CD4-positive, alpha-beta T cell treated with Interleukin-1 beta for 1 hour (primary cell): ENCODE data around the gene EXOC3L1.
A peak's percentile ranks its signal among the peaks of the same experiment; 100 is the strongest.

ENCODE experiments used
- DNase-seq, 2 donors: peaks; one replicate each; pipeline ENCODE4 v3.0.0-alpha.2; 2020 to 2022

The EXOC3L1 gene

DNA sequence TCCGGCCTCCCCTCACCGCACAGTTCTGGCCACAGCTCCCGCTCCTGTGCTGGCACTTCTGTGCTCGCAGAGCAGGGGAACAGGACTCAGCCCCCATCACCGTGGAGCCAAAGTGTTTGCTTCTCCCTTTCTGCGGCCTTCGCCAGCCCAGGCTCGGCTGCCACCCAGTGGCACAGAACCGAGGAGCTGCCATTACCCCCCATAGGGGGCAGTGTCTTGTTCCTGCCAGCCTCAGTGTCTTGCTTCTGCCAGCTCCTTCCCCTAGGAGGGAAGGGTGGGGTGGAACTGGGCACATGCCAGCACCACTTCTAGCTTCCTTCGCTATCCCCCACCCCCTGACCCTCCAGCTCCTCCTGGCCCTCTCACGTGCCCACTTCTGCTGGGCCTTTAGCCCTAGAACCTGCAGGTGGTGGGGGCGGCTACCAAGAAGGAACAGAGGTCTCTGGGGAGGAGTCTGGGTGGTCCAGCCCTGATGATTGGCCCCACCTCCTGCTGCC lies 8.3 kb upstream of the EXOC3L1 start:
- DNase-seq, result peak; percentile 36 to 37

DNA sequence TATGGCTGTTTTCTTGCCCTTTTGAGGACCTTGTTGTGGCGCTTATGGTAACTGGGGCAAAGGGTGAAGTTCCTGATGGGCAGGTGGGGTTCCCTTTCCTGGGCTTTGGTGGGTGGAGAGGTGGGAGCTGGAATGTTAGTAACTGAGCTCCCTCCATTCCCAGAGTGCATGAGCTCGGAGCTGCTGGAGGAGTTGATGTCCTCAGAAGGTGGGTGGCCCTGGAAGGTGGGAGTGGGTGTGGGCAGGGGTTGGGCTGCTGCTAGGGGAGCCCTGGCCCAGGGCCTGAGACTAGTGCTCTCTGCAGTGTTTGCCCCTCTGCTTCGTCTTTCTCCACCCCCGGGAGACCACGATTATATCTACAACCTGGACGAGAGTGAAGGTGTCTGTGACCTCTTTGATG lies 7.8 kb upstream of the EXOC3L1 start:
- no peak for DNase-seq

DNA sequence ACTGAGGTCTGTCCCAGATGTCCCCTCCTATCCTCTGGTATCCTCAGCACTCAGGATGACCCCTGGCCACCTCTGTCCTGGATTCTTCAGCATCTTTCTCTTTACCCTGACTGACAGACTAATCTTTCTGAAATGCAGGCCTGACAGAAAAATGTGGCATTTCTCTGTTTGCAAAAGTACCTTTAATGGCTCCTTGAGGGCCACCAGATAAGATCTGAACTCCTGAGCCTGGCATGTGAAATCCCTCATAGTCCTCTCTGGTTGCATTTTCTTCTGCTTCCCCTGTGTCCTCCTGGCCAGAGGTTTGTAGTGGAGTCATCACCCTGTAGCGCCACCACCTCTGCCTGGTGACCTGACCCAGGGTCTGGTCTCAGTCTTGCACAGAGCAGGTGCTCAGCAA lies 6.9 kb upstream of the EXOC3L1 start:
- no peak for DNase-seq

DNA sequence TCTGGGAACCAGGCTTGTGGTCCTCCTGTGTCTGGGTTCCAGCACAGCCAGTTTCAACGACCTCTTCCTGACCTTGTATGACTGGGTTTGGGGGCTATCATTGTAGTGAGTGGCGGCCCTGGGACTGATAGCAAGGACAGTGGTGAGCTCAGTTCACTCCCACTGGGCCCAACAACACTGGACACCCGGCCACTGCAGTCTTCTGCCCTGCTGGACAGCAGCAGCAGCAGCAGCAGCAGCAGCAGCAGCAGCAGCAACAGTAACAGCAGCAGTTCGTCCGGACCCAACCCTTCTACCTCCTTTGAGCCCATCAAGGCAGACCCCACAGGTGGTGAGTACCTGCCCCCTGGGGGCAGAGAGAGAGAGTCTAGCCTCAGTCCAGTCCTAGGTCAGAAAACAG lies 5.7 kb upstream of the EXOC3L1 start:
- no peak for DNase-seq

DNA sequence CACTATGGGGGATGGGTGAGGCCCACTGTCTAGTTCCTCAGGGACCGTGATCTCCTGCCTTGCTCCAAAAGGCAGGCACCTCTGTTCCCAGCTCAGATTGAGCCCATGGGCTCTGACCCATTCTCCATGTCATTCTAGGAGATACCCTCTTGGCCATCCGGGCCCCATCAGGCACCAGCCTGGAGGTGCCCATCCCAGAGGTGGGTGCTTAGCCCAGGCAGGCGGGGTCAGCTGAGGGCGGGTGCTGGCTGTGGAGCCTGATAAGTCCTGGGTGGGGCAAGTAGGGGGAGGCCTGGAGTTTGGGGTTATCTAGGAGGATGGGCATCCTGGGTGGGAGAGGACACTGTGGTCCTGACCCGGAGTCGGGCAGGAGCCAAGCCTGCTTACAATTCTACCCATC lies 4.3 kb upstream of the EXOC3L1 start:
- no peak for DNase-seq

DNA sequence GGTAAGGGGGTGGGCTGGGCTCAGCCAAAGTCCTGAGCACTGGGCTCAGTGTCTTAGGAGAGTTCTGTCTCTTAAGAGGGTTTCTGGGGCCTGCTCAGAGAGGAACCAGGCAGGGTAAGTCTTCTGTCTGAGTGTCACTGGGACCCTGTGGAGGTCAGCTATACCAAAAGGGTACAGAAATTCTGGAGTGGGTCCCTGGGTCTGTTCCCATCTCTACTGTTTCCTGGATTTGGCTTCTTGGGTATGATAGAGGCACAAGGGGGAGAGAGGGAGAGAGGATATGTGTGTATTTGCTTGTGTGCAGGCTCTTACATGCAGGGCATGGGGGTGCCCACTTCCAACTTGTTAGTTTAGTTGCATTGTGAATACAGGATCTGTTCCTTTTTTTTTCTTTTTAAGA lies 3.6 kb upstream of the EXOC3L1 start:
- no peak for DNase-seq

DNA sequence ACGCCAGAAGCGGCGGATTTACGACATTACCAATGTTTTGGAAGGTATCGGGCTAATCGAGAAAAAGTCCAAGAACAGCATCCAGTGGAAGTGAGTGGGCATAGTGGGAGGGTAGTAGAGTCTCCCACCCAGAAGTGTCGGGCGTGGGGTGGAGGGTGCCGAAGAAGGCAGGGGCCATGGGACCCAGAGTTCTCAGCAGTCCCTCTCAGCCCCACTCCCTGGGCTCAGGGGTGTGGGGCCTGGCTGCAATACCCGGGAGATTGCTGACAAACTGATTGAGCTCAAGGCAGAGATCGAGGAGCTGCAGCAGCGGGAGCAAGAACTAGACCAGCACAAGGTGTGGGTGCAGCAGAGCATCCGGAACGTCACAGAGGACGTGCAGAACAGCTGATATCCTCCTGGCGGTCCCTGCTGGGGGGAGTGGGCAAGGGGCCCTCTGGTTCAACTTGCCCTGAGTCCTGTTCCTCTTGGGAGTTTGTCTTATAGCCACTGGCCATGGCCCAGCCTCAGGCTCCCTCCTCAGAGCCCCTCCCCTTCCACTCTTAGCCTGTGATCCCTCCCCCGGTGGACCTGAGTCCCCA lies 2.9 kb upstream of the EXOC3L1 start:
- DNase-seq, result no peak

DNA sequence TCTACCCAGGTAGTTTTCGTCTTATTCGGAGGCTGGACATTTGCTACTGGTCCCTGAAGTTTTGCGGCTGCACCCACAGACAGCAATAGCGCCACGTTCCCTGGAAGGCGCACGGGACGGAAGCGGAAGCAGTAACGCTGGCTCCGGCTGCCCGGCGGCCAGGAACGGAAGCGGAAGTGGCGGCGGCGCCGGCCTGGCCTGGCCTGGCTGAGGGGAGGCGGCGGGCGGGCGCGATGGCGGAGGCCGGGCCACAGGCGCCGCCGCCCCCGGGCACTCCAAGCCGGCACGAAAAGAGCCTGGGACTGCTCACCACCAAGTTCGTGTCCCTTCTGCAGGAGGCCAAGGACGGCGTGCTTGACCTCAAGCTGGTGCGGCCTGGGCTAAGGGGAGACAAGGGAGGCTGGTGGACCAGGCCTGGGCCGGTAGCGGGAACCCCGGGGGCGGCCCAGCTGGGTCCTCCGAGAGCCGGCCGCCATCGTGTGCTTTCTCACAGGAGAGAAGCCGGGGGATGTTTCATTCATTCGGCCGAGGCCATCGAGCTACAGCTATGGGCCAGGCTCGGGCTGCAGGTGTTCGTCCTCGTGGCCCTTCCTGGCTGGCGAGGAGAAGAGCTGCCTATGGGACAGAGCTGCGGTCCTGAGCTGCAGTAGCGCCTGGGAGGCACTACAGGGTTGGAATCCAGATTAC lies 2.2 kb upstream of the EXOC3L1 start, which contains the start of gene E2F4:
Gene E2F4 (plus strand): TSS at position 161 of the 687 bp plus-strand sequence. CDS start 73 bp downstream, at position 234.
- peak; percentile 87 to 88 for DNase-seq

DNA sequence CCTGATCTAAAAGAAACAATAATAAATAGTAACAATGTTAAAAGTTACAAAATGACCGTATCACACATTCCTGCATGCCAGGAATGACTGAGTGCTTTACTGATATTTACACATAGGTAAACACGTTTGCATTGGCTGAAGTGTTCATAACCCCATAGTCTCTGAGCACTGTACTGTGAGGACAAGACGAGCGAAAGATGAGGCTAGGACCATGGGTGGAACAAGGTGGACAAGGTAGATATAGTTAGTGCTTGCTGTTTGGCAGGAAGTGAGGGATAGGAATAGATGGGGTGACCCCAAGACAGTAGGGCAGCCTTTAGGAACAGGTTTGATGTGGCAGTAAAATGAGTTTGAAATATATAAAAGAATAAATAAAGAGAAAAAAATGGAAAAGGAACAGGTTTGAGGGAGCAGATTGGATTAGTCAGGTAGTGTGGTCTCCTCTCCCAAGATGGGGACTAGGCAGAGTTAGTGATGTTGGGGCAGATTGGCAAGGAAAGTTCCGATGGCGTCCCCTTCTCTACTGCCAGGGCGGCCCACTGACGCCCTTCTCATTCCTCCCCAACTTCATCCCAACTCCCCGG lies 1.6 kb upstream of the EXOC3L1 start:
- no peak for DNase-seq

DNA sequence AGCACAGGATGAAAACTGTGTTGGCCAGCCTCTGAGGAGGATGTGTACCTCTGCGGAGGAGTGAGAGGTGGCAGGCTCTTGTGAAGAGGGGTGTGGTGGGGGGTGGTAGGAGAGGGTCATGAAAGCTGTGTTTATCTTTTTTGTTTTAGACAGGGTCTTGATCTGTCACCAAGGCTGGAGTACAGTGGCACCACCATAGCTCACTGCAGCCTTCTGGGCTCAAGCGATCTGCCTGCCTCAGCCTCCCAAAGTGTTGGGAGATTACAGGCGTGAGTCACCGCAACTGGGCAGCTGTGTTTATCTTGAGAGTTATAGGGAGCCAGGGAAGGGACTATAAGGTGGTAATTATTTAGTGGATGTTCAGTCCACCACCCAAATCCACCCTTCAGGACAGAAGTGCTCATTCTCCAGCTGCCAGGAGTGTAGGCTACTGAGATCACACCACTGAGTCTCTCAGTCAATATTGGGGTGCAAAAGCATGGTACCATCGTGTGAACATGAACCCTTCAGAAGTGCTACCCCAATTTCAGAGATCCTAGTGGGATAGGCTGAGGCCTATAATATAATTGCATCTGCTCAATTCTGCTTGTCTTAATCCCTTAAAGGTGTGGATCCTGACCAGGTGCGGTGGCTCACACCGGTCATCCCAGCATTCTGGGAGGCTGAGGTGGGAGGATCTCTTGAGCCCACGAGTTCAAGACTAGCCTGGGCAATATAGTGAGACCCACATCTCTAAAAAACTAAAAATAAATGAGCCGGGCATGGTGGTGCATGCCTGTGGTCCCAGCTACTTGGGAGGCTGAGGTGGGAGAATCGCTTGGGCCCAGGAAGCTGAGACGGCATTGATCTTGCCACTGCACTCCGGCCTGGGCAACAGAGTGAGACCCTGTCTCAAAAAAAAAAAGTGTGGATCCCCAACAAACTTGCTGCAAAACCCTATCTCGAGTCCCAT lies 788 bp upstream of the EXOC3L1 start:
- no peak for DNase-seq

DNA sequence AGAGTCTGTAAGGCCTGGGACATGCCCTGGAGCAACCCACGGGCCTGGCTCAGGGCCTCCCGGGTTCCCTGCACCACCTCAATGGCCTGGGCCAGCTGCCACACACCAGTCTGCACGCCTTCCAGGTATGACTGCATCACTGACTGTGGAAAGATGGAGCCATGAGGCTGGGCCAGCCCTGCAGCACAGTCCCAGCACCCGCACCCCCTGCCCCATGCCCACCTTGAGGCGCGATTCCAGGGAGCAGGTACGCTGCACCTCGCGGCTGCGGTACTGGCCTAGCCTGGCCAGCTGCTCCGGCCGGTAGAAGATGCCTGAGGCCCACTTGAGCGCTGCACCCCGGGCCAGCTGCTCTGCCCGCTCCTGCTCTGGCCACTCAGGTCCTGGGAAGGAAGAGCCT lies 1.1 kb downstream of the EXOC3L1 start:
- no peak for DNase-seq

DNA sequence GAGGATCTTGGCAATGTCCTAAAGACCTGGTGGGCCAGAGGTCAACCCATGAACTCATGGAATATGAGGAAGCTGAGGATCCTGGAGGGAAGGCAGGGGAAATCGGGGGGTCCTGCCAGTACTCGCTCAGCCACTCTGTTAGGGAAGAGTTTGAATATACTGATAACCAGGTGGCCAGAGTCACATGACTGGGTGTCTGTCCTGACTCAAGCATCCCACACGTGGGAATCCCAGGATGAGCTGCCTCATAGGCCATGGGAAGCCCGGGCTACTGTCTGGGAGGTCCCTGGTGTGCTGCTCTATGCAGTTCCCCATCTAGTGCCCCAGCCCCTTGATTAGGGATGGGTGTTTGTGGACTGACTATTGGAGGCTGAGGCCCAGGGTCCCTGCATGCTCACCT lies 1.6 kb downstream of the EXOC3L1 start:
- DNase-seq, result no peak

DNA sequence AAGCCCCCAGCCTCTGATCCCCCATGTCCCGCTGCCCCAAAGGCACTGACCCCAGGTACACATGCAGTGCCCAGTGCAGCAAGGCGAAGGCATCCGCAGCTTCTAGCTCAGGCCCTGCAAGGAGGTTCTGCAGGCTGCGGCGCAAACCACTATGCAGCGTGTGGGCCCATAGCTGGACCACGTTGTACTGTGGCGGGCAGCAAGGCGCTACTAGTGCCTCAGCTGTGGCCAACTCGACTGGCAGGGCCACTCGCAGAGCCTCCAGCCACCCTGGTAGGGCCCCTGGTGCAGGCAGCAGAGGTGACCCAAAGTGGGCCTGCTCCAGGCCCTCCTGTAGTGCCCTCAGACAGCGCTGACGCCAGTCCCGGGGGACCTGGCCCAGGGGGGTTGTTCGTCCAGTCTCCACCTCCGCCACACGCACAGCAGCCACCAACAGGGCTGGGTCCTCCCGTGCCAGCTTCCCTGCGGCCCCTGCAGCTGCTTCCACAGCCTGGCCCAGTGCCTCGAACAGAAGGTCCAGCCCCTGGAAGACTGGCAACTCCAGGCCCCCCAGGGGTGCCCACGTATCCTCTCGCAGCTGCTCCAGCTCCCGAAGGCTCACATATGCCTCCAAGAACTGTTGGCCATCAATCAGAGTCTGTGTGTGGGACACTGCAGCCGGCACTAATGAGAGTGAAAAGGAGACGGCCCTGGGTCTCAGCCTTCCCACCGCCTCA lies 2.6 kb downstream of the EXOC3L1 start:
- no peak for DNase-seq

DNA sequence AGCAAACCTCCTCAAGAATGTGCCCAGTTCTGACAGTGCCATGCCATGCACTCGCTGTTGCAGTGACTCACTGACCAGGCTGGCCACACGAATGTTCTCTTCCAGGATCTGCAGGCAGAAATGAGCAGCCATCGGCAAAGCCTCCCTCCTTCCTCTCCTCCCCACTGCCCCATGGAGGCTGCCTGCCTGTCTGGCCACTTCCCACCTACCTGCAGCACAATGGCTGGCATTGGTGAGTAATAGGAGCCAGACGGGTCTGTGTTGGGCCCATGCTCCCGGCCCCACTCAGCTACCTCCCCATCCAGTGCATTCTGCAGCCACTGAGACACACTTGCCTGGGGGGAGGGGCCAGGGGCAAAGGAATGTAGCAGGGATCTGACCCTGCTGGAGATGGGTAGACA lies 3.4 kb downstream of the EXOC3L1 start:
- no peak for DNase-seq

DNA sequence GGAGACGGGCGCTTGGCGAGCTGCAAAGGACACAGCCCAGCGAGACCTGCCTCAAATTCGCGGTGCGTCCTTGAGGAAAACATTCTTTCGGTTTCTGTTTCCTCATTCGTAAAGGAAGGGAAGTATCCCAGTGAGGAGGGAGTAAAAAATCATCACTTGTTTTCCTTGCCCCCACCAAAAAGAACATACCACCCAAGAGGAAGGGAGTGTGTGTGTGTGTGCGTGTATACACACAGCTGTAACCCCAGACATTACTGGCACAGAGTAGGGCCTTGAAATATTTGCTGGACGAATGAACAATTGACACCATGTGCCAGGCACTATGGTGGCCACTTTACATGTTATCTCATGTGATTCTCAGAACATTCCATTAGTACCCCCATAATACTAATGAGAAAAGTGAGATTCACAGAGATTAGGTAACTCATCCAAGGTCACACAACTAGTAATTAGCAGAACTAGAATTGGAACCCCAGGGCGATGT lies 4.2 kb downstream of the EXOC3L1 start:
- DNase-seq, result no peak

DNA sequence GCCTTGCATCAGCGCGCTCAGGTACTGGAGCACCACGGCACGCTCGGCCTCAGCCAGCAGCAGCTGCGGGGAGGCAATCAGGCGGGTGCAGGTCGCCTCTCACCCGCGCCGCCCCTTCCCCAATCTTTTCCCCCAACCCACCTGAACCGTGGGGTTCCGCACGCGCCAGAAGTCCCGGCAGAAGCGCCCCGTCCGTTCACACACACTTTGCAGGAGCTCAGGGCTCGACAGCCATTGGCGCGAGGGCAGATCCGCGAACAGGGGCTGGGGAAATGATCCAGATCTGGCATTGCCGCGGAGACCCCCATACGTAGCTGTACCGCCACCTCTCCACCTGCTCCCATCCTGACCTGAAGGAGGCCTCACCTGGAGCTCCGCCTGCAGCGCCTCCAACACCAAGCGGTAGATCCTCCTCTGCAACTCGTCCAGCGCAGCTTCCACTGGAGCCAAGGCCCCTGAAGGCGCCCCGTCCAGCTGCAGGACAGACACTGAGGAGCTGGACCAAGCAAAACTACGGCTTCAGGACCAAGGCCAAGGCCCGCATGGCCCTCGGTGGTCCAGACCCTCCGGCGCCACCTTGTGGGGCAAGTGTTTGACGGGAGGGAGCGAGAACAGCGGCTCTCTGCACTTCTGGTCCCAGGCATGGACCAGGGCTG lies 4.8 kb downstream of the EXOC3L1 start:
- peak; percentile 84 for DNase-seq

DNA sequence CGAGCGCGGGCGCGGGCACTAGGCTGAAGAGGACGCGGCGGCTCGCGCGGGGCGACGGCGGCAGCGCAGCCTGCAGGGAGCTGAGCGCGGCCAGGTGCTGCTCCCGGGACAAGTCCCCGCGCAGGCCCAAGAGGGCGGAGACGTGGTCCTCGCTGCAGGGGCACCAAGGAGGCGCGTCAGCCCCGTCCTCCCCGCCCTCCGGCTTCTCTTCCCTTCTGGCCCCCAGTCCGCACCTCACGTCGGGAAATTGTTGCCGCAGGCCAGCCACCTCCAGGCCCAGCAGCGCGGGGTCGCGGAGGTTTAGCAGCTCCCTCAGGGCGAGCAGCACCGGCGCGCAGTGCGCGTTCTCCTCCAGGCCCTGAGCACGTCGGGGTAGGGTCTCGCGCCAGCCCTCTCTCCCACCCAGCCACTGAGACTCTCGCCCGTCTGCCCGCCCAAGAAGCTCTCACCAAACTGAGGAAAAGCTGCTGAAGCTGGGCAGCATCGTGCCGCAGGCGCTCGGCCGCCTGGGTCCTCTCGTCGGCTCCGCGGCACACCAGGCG lies 5.4 kb downstream of the EXOC3L1 start:
- no peak for DNase-seq

DNA sequence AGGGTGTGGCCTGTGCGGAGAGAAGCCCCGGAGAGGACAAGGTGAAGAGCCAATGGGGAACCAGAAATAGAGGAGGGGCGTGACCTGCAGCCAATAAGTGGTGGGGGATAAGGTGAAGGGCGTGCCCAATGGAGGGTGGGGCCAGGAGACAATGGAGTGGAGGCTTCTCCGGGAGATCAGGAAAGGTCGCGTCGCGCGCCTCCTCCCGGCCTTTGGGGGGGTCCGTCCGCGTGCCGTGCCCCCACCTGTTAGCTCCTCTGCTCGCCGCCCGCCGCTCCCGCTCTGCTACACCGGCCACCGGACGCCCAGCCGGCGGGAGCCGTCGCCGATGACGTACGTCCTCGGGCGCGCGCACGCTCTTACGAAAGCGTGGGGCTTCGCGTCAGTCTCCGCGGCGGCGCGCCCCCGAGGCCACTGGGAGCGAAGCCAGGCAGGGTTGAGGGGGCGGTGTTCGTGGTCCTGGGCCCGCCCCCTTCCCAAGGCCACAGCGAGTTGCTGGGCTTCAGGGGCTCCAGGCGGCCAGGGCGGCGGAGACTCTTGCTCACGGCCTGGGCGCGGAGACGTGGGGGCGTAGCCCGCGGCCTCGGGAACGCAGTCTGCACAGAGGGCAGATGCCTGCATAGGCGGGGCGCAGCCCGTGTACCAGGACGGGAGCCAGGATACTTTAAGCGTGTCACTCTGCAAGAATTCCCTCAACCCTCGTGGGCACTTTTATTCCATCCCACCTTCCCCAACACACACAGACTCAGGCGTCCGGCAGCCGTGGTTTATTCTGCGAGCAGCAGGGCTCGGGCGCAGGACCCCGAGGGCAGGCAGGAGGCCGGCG lies 6.1 kb downstream of the EXOC3L1 start, which contains the start of gene MATCAP1:
Gene MATCAP1 (minus strand): TSS at position 337 of the 826 bp plus-strand sequence. CDS start 3,353 bp downstream, outside the sequence.
- DNase-seq, result peak; percentile 97

DNA sequence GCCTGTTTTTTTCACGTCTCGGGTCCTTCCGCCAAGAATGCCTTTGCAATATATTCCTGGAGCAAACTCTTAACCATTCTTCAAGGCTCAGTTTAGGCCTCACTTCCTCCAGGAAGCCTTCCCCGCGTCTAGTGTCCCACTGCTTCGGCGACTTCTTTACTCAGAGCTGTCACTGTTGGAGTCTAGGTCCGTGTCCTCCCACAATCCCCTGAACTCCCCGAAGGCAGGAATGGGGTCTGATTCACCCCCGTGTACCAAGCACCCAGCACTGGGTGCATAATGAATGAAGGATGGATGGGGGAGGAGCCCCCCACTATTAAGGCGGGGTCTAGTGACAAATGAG lies 6.7 kb downstream of the EXOC3L1 start:
- DNase-seq, result no peak

DNA sequence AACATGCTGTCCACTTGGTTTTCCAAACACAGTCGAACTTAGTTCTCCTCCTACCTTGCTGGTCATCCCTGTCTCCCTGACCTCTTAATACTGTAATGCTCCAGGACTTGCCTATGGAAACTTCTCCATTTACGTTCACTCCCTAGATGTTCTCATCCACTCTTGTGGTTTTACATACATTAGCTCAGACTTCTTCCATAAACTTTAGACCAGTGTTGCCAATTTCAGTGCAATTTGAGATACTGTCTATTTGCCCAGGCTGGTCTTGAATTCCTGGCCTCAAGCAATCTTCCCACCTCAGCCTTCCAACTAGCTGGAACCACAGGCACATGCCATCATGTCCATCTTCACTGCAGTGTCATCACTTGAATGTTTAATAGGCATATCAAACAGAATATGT lies 7.6 kb downstream of the EXOC3L1 start:
- no peak for DNase-seq

DNA sequence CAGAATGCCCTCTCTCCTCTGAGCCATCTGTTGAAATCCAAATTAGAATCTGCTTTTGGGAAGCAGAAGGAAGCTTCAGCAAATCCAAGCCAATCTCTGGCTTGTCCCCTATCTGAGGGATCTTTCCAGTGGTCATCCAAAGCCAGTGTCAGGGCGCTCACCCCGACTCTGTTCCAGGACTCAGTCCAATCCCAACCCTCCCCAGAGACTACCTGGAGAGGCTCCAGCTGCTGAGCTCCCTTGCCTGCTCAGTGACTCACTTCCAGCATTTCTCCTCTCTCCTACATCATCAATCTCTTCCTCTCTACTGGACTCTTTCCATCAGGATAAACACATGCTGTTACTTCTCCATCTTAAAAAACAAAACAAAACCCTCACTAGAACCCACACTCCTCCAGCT lies 8.6 kb downstream of the EXOC3L1 start:
- no peak for DNase-seq
